ENCODE measurements around the gene NAA20.

The NAA20 gene

GRCh38 chr20:20079102-20079784, 62.1 kb downstream of the NAA20 start:
- DNase-seq, result no peak

All from activated CD4-positive, alpha-beta T cell treated with anti-CD3 and anti-CD28 coated beads, Interleukin-2, amount 50 U/mL, for 4 hours (primary cell).